Measurements from ENCODE around the gene VIPAS39.
A peak's percentile ranks its signal among the peaks of the same experiment; 100 is the strongest.

VIPAS39 gene

DNA sequence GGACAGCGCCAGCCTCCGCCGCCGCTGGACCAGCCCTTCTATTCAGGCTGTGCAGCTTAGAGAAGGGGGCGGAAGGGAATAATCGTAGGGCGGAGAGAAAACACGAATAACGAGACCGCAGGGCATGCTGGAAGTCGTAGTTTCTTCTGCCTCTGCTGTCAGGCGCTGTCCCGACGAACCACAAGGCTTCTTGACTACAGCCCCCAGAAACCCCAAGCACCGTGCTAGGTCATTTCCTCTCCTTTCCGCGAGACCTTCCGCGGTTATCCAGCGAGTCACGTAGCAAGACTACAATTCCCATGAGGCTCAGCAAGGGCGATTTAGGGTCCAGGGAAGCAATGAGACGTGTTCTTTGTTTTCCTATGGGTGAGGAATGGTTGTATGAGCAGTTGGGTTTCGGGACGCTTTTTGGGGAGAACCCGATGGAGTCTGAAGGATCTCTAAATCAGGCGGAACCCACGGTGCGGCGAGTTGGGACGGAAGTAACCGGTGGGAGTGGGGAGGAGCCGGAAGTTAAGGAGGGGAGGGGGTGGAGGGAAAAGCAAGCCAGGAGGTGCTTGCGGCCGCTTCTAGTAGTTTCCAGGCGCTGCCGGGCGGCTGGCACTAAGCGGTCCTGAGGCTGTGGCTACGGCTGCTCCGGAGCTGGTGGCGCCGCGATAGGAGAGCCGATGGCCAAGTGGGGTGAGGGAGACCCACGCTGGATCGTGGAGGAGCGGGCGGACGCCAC lies at the start of gene VIPAS39, which contains the start of gene AHSA1:
Gene VIPAS39 (minus strand): TSS at position 80 of the 727 bp plus-strand sequence. CDS start 3,499 bp downstream, outside the sequence.
Gene AHSA1 (plus strand): TSS at position 572 of the 727 bp plus-strand sequence. CDS start 97 bp downstream, at position 669.
- peak; percentile 89 to 93 for DNase-seq

DNA sequence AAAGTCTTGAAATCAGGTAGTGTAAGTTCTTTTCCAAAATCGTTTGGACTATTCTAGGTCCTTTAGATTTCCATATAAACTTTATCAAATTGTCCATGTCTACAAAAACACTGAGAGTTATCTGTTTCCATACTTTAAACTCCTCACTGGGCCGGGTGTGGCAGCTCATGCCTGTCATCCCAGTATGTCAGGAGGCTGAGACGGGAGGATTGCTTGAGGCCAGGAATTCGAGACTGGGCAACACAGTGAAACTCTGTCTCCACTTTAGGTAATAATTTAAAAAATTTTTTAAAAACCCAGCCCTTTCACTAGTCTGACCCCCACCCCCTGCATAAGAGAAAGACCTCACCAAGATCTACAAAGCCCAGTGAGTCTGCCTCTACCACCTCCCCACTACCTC lies 47.6 kb upstream of the VIPAS39 start:
- no peak for DNase-seq

DNA sequence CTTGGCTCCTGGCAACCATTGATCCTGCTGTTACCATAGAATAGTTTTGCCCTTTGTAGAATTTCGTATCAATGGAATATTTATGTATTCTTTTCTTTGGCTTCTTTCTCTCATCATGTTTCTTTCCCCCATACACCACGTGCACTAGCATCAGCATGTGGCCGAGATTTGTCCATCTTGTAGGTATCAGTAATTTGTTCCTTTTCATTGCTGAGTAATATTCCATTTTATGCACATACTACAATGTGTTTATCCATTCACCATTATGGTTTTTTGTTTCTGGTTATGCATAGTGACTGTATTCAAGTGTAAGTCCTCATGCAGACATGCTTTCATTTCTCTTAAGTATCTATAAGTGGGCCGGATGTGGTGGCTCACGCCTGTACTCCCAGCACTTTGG lies 45.7 kb upstream of the VIPAS39 start:
- DNase-seq: no peak

DNA sequence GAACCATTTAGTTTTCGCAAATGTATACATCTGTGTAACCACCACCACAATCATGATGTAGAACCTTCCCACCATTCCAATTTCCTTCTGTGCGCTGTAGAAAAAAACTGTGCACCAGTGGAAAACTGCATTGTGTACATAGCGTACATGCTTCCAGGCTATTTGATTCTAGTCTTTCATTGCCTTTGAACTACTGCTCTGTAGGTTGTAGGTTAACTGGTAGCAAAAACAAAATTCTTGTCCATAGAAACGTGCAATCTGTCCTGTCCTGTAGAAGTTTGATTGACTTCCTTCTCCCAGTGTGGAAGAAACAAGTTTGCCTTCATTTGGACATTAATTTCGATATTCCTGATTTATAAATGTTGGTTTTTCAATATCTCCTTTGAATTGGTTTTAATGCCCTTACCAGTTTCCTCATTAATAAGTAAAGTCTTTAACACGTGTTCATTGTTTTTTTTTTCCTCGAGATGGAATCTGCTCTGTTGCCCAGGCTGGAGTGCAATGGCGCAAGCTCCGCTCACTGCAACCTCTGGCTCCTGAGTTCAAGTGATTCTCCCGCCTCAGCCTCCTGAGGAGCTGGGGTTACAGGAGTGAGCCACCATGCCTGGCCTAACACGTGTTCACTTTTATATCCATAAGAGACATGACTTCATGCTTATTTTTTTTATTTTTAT lies 44.8 kb upstream of the VIPAS39 start:
- DNase-seq: no peak

GRCh38 chr14:77498984-77499527 lies 41.7 kb upstream of the VIPAS39 start:
- DNase-seq: no peak

DNA sequence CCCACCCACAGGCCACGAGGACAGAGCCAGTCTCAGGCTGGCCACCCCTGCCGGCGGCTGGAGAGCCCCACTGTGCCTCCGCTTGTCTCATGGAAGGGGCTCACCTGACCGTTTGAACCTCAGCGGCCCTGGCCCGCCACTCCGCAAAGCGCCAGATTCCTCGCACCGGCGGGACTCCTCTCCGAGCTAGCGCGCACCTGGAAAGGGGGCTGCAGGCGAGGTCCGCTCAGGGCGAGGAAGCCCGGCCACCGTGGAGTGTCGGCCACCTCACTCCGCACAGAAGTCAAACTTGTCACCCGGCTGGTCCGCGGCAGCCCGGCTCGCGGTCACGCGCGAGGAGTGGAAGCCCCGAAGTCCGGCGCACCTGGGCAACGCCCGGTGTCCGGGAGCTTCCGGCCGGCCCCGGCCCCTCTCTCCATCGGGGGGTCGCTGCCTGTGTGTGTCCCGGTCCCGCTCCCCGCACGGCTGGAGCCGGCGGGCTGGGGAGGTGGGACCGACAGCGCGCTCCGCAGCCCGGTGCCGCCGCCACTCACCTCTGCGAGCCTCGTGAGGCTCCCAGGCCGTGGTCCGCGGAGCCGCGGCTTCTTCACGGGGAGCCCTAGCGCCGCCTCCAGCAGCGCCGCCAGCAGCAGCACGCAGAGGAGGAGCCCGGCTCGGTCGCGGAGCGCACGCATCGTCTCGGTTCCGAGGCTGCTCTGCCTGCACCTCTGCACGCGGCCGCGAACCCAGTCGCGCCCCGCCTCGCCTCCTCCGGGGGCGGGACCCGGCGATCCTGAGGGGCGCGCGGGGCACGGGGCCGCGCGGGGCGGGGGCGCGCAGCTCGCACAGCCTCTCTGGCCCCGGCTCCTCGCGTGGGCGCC lies 40.9 kb upstream of the VIPAS39 start, which contains the start of gene ISM2:
Gene ISM2 (minus strand): TSS at position 697 of the 860 bp plus-strand sequence. CDS start 23 bp downstream, at position 674.
- peak; percentile 46 to 59 for DNase-seq

GRCh38 chr14:77495334-77495733 lies 37.9 kb upstream of the VIPAS39 start:
- DNase-seq: no peak

DNA sequence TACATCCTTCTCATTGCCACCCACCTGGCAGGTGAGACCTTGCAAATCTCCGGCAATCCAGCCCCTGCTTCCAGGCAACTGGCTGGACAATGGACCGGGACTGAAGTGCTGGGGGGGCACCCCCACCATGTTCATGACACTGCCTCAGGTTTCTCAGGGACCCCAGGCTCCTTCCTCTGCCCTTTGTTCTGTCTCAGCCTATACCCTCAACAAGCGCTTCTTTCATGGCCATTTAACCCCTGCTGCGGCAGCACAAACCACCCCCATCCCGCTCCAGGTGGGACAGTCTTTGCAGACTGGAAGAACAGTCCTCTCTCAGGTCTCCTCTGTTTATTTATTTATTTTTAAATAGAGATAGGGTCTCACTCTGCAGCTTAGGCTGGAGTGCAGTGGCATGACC lies 33.7 kb upstream of the VIPAS39 start:
- no peak for DNase-seq

- DNase-seq: no peak
Measured at GRCh38 chr14:77490347-77490986, 33.1 kb upstream of the VIPAS39 start.

DNA sequence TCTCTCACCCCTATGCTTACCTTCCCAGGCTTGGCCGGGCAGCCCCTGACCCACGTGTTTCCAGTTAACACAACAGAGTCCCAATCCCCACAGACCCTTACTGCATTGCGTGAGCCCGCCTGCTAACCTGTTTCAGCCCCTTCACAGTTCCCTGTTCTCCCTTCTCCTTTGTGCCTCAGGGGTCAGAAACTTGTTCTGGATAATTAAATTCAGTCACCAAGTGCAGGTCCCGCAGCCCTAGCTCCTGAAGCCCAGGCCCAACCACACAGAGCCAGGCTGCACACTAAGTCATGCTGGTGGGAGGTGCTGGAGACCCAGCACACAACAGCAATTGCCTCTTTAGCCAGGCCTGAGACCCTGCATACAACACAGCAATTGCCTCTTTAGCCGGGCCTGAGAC lies 31.6 kb upstream of the VIPAS39 start:
- DNase-seq: no peak

GRCh38 chr14:77488558-77488957 lies 31.2 kb upstream of the VIPAS39 start:
- DNase-seq: no peak

DNA sequence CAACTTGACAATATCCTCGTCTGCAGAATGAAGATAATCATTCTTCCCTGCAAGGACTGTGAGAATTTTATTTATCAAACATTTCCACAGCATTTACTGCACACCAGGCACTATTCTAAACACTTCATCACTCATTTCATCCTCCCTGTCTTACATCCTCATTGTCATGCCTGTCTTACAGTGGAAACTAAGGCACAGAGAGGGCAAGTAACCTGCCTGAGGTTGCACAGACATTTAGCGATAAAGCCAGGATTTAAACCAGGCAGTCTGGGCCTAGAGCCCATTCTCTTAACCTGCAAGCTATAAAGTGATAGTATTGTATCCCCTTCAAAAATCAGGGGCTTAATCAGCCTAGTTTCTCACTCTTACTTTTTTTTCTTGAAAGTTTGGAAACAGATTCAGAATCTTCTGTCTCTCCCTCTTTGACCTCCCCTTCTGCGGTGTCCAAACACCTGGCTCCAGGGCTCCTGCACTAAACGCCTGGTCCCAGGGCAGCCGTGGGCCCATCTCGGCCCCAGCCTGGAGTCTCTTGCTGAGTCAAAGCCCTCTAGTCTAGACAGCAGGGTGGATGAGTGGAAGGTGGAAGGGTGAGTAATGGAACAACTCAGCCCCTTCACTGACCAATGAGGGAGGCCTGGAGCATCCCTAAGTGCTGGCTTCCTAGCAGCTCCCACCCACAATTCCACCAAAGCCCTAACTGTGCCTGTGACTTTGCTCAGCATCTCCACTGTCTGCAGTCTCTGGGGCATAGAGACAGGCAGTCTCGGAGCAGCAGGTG lies 28.7 kb upstream of the VIPAS39 start:
- no peak for DNase-seq

DNA sequence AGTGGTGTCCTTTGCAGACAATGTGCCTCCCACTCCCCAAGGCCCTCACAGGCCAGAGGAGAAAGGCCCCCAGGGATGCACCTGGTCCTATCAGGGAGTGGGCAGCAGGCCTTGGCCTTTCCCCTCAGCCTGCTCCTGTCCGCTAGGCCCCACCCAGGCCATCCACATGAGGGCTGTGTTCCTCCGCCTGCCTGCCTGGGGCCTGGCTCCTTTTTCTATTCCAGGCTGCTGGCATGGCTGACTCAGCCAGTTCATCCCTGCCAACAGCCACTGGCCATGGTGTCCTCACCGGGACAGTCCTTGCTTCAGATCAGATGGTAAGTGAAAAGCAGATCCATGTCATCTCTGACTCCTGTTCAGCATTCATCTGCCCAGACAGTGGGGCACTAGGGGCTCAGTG lies 27.9 kb upstream of the VIPAS39 start:
- no peak for DNase-seq

DNA sequence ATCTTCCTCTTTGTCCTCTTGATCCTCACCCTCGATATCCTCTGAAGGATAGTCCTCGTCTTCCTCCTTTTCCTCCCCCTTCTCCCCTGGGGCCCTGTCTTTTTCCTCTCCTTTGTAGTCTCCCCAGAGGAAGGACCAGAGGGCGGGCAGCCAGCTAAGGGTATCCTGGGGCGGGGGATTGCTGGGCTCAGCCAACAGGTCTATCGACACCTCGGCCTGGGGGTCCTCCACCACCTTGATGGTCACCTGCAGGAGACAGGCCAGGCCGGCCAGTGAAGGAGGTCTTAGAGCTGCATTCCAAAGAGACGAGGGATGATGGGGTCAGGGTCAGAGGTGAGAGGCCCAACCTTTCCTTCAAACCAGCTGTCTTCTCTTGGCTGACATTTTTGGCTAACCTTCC lies 25.0 kb upstream of the VIPAS39 start:
- no peak for DNase-seq

- DNase-seq: no peak
Measured at GRCh38 chr14:77478796-77479195, 21.4 kb upstream of the VIPAS39 start.

DNA sequence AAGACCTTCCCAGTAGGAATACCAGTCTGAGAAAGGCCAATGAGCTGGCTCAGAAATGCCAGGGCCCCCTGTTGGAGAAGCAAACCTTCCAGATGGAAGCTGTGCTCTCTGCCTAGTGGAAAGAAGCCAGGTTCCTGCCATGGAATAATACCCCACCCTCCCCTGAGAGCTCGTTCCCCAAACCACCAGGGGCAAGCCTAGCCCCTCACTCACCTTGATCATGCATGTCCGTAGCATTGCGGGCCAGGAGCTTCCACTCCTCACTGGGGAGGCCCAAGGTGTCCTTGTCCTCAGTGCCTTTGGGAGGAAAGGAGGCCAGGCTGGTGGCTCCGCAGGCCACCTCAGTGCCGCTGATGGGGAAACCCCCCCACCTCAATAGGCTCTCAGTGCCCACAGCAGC lies 20.6 kb upstream of the VIPAS39 start:
- DNase-seq: no peak

DNA sequence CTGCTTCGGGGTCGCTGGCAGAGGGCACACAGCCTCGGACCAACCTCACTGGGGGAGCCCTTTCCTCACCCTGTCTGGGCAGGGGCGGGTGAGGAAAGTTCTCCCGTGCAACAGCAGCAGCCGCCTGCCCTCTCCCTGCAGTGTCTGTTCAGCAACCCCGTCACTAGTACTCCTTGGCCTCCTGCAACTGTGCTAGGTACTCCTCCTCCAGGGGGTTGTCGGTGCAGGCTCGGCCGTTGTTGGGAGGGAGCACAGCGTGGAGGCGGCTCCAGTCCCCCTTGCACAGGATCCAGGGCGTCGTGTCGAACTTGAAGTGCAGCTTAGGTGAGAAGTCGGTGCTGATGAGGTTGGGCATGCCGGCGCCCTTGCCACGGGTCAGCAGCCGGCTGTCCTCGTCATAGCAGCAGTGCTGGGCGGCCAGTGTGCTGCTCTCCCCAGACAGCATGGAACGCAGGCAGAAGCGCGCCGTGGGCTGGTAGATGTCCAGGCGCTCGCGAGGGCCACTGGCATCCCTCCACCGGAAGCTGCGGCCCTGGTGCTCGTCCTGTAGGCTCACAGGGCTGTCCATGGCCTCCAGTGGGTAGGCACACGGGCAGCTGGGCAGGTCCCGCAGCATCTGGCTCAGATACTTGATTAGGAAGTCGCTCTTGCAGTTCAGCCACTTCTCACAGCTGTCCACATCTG lies 18.2 kb upstream of the VIPAS39 start:
- DNase-seq: no peak

- no peak for DNase-seq
Measured at GRCh38 chr14:77474479-77475177, 17.2 kb upstream of the VIPAS39 start.

GRCh38 chr14:77473921-77474320 lies 16.5 kb upstream of the VIPAS39 start:
- DNase-seq: no peak

- no peak for DNase-seq
Measured at GRCh38 chr14:77470224-77470870, 12.9 kb upstream of the VIPAS39 start.

Measured in activated CD4-positive, alpha-beta T cell treated with anti-CD3 and anti-CD28 coated beads, Interleukin-2, amount 50 U/mL, for 48 hours (primary cell).